NOMO-1 (cell line): ENCODE measurements around the gene PRELID3B.
"Not testable (repeated sequence)": the region's sequence is repeated elsewhere in the genome, so short reads cannot be mapped to it uniquely, and the experiment has no call there.

Experiments used
- DNase-seq, 2 experiments: peaks; one replicate each; lab custom pipeline; 2025; ENCODE audit not compliant: unreplicated experiment in 2 of 2; lab: John Stamatoyannopoulos, UW

Gene PRELID3B

GRCh38 chr20:59027741-59028320 lies 14.8 kb downstream of the PRELID3B start:
- DNase-seq, result no peak

GRCh38 chr20:59026904-59027740 lies 15.5 kb downstream of the PRELID3B start:
- no peak for DNase-seq

GRCh38 chr20:59025511-59025910 lies 17.1 kb downstream of the PRELID3B start:
- DNase-seq, result no peak

- DNase-seq, result no peak
These were observed 17.5 kb downstream of the PRELID3B start for GRCh38 chr20:59025086-59025485.

DNA sequence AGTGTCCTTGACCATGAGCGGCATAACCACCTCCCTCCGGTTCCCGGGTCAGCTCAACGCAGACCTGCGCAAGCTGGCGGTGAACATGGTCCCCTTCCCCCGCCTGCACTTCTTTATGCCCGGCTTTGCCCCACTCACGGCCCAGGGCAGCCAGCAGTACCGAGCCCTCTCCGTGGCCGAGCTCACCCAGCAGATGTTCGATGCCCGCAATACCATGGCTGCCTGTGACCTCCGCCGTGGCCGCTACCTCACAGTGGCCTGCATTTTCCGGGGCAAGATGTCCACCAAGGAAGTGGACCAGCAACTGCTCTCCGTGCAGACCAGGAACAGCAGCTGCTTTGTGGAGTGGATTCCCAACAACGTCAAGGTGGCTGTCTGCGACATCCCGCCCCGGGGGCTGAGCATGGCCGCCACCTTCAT lies 18.5 kb downstream of the PRELID3B start:
- no peak for DNase-seq

GRCh38 chr20:59023616-59024015 lies 19.0 kb downstream of the PRELID3B start:
- DNase-seq, result no peak

- no peak for DNase-seq
These were observed 19.8 kb downstream of the PRELID3B start for GRCh38 chr20:59022754-59023153.

GRCh38 chr20:59020938-59021551 lies 21.5 kb downstream of the PRELID3B start:
- no peak for DNase-seq

DNA sequence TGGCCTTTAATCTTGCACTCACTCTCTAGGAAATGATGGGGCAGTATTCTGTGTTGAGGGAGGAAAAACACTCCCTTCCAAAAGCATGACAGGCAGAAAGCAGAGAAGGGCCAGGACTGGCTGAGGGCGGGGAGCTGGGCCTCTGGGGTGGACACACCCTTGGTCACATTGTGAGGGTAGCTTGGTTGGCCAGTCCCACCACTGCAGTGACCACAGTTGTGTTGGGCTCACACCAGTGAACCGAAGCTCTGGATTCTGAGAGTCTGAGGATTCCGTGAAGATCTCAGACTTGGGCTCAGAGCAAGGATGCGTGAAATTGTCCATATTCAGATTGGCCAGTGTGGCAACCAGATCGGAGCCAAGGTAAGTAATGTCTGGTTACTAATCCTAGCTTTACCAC lies 23.4 kb downstream of the PRELID3B start, which contains the start of gene TUBB1:
Gene TUBB1 (plus strand): TSS at position 213 of the 400 bp plus-strand sequence. CDS start 94 bp downstream, at position 307.
- no peak for DNase-seq

DNA sequence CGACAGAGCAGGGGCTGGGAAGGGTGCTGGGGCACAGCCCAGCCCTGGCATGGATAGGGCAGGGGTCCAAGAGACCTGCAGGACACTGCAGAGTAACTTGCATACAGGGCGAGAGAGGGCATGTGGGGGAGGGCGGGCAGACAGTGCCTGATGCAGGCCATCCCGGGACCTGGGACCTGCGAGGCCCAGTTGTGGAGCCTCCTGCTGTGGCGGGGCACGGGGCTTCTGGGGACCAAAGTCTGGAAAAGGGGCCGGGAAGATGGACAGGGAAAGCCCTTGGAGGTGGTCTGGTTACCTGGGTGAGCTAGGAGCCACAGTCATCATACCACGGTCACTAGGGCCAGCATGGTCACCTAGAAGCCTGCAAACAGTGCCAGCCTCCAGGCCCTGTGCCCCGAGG lies 23.8 kb downstream of the PRELID3B start:
- DNase-seq, result no peak

- DNase-seq, result no peak
These were observed 24.9 kb downstream of the PRELID3B start for GRCh38 chr20:59017493-59018231.

DNA sequence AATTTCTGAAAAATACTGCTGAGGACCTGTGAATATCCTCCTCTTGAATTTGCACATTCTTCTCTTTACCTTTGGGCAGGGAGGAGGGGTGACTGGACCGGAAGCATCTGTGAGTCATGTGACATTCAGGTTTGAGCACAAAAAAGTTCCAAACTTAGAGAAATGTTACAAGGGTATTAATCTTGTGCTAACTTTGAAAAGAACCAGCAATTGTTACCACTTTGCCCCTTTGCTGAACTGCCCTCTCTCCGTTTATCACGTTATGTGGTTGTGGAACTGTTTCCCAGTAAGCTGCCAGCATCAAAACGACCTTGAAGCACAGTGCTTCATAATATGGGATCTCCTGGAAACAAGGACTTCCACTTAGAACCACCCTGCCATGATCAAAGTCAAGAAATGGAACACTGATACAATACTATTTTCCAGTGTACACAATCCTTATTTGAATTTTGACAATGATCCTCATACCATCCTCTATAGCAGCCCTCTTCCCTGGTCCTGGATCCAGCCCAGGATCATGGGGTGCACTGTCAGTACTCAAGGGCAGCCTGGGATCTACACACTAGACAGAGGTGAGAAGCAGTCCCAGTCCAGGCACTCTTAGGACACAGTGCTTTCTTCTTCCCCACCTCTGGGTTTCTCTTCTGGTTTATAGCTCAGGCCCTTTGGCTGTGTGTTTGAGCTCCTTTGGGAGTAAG lies 25.6 kb downstream of the PRELID3B start:
- no peak for DNase-seq

DNA sequence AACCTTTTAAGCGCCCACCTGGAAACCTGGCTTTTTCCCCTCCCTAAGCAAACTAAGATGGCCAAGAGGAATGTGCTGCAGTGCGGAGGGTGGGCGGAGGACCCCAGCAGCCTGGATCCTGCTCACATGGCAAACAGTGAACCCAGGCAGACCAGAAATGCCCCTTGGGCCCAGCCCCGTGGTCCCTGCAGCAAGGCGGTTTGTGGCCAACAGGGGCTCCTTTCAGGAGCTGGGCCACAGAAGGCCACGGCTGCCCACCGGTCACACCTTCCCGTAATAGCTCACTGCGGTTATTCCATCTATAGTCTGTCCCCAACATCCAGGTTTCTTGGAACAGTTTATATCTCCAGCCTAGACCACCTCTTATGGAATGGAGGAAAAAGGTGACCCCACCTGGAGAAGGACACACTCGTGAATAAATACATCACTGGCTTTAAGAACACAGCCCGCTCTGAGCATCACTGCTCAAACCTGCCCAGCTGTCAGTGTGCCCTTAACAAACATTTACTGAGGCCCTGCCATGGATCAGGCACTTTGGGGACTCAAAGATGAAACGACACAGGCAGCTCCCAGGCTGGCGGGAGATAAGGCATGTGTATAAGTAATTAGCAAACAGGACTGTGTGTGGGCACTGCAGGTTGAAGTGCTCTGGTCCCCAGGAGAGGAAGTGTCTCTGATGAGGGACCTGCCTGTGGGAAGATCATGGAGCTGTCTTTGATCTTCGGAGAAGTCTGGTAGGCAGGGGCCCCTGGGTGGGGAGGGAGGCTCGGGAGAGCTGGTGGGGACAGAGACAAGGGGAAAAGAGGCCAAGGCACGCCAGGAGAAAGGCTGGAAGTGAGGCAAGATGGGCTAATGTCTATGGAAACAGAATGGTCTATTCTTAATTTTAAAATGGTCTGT lies 26.5 kb downstream of the PRELID3B start:
- no peak for DNase-seq

- no peak for DNase-seq
These were observed 27.2 kb downstream of the PRELID3B start for GRCh38 chr20:59015411-59015810.

DNA sequence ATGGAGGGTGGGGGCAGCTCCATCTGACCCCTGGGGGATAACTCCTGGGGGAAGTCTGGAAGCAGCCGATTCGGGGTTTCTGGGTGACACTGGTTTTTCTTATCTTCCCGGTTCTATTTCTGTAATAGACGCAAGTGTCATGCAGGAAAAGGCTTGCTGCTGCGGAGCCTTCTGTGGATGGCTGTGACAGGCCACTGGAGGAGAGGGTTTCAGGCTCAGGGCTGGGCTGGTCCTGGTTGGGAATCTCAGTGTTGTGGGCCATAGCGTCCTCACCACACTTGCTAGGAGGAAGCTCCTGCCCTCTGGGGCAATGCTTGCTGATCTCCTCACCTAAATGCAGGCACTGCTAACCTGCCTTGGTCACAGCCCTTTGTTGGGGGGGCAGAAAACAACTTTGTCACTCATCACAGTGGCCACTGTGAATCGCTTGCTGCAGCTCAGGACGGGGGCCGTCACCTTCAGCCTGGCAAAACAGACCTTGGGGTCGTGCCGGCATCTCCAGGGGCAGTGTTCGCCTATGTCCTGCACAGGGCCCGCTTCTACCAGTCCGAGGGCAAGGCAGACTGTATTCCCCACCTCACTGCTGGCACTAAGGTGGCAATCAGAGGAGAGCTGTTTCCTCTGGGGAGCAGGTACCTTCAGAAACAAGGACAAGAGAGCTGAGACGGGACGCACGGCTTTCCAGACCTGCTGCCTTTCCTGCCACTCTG lies 27.8 kb downstream of the PRELID3B start:
- DNase-seq, result no peak

DNA sequence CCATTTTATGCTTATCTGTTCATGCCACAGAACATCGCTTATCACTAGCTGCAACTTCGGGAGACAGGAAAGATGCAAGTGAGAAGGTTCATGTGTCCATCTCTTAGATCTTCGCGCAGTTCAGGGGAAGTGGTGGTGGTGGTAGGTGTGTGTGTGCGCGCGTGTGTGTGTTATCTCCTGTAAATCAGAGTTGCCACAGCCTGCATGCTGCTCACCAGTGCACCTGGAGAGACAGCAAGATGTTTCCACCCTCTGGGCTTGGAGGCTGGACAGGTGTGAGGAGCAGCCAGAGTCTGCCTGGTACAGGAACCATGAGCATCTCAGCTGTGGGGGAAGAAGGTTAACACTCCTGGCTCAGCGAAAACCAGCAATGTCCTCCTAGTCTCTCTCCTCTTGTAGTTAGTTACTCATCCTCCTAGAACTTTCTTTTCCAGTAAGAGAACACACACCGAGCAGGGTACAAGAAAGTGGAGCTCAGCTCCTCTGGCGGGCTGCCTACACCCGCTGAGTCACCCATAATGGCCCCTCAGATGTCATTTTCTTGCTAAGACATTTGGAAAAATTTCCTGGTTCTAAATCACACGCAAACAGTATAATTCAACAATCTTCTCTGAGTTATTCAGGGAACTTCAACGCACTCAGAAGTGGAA lies 28.5 kb downstream of the PRELID3B start:
- DNase-seq, result no peak

DNA sequence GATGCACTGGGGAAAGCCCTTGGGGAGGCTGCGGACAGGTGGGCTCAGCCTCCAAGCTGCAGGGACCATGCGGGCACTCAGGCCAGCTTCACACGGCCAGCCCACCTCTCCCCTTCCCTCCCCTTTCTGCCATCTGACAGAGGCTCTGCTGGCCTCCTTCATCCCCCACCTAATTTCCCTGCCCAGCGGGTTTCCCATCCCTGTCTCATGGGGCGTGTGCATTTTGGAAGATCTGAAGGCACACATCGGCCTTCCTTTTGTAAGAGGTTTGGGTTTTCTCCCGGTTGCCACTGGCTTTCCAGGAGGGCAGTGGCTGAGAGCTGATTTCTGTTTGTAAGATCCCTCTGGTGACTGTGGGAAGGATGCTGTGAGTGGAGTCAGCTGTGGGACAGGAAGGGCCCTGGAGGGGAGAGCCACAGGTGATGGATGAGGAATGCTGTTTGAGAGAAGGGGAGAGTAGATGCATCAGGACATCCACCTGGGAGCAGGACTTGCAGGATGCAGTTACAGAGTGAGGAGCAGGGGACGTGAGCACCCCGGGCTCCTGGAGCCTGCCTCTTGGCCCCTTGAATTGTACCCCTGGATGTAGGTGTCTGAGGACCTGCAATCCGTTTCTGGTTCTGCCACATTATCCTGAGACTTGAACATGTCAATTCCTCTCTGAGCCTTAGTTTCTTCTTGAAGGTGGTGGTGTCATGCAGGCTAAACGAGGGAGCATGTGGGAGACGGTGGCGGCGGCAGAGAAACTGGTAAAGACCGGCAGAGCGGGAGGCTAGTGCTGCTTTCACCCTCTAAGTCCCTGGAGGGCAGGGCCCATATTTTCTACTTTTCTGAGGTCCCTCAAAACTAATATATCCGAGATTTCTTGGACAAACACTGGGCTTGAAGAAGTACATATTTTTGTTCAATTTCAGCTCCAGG lies 29.3 kb downstream of the PRELID3B start:
- DNase-seq, result no peak

DNA sequence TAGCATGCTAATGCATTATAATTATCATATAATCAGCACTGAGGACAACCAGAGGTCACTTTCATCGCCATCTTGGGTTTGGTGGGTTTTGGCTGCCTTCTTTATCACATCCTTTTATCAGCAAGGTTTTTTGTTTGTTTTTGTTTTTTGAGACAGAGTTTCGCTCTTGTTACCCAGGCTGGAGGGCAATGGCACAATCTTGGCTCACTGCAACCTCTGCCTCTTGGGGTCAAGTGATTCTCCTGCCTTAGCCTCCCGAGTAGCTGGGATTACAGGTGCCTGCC lies 30.8 kb downstream of the PRELID3B start:
- DNase-seq, result not testable (repeated sequence)
